Natural killer cell treated with Interleukin-12 subunit alpha and Interleukin-12 subunit beta and Interleukin-15 and Interleukin-18, amount 100 ng/mL, for 72 hours (primary cell): ENCODE data around the gene POLR2L. TPM values are rescaled to one million over a fixed set of nuclear protein-coding genes. Genes with fewer than 3 reads are reported as not detected.
A peak's percentile ranks its signal among the peaks of the same experiment; 100 is the strongest.

Experiments used
- ATAC-seq, 2 donors: fragments of 150-1000 bp; cut with Tn5 transposase in 1 of 2; sonication (Bioruptor Pico), chemical (Tn5 transposase) in 1 of 2; 2 replicates each; pipeline ENCODE4 v1.10.0; 2021
- DNase-seq: peaks from one replicate; pipeline ENCODE4 v3.0.0; 2022; ENCODE audit warnings: low spot score
- H3K27ac Mint-ChIP-seq, 2 donors: 1 replicate in 1 of 2; 2 replicates in 1 of 2; pipeline ENCODE4 v1.8.0; 2022; ENCODE audit warnings: mixed read lengths in 2 of 2, mild to moderate bottlenecking in 1 of 2, moderate library complexity in 1 of 2
- H3K27me3 Mint-ChIP-seq, 2 donors: 1 replicate in 1 of 2; 2 replicates in 1 of 2; pipeline ENCODE4 v1.8.0; 2022; ENCODE audit warnings: mixed read lengths in 2 of 2
- H3K36me3 Mint-ChIP-seq: one replicate; pipeline ENCODE4 v1.8.0; 2022; ENCODE audit warnings: mixed read lengths
- H3K4me1 Mint-ChIP-seq, 2 donors: 1 replicate in 1 of 2; 2 replicates in 1 of 2; pipeline ENCODE4 v1.8.0; 2022; ENCODE audit warnings: low read depth in 2 of 2, mixed read lengths in 2 of 2, mild to moderate bottlenecking in 1 of 2
- H3K4me3 Mint-ChIP-seq: one replicate; pipeline ENCODE4 v1.8.0; 2022; ENCODE audit warnings: mixed read lengths
- H3K9me3 Mint-ChIP-seq: 2 replicates; pipeline ENCODE4 v1.8.0; 2022; ENCODE audit warnings: mixed read lengths
- total RNA-seq, 2 donors: library from RNA; stranded (reverse); gene quantifications; one replicate each; pipeline ENCODE4 v1.2.3, GENCODE V29; 2022

The POLR2L gene
- total RNA-seq, 2 donors from 2014 or later, result 97.4 to 97.8 TPM

DNA sequence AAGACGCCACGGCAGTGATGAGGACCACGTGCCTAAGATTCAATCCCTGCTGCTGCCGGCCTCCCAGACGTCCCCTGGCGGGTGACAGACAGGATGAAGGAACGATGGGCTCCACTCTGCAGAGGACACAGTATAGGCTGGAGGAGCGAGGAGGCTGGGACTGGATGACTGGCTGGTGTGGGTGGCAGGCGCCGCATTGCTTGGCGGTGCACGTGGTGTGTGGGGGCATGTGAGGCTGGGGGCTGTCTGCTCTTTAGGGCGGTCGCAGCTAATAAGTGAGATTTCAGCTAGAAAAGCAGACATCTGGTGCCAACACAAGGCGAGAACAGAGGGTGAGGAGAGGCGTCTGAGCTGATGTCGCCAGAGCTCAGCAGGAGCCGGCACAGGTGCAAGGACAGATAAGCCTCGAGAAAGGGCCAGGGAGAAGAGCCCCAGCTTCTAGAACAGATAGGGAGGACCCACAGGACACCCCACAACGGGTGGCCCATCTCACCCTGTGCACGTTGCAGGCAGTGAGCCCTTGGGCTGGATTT is 33.5 kb upstream of the POLR2L start:
- Mint-ChIP-seq H3K36me3 (no peaks in the 10 kb centered on the region), H3K4me3 (no peak overlapping the region), H3K9me3 (no peaks in the 10 kb centered on the region), H3K27ac (no peak overlapping the region), H3K27me3 (no peaks in the 10 kb centered on the region), H3K4me1 (no peaks in the 10 kb centered on the region)
- ATAC-seq (no peak), DNase-seq (no peak)

DNA sequence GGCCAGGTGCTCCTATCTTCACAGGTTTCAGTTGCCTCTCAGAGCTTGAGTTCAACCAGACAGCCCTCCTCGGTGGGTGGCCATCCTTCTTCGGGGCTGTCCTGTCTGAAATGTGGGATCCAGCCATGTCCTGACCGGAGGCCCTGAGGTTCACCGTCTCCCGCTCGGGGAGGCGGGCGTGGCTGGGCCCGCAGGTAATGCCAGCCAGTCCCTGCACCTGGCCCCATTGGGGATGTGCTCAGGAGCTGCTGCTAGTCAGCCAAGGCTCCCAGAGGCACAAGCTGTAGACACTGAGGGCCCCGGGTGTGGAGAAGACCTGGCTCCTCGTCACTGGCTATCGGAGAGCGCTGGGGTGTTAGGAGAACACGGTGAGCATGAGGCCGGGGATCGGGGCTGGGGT is 32.9 kb upstream of the POLR2L start:
- DNase-seq (no peak), ATAC-seq (no peak)
- Mint-ChIP-seq H3K9me3 (no peaks in the 10 kb centered on the region), H3K4me1 (no peaks in the 10 kb centered on the region), H3K27me3 (no peaks in the 10 kb centered on the region), H3K27ac (no peak overlapping the region), H3K36me3 (no peaks in the 10 kb centered on the region), H3K4me3 (no peak overlapping the region)

DNA sequence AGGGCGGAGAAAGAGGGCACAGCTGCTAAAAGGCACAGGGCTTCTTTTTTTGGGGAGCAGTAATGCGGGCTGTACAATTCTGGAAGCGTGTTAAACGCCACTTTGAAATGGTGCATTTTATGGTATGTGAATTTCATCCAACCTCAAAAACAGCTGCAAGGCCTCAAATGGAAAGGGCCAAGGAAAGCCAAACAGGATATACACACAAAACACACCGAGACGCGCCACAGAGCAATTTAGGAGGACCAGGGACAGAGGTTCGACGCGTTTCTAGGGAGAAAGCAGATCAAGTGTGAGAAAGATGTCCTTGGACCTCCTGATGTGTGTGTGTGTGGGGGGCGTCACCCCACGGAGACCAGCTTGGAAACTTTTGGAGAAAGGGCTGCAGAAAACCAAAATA is 31.4 kb upstream of the POLR2L start:
- Mint-ChIP-seq H3K4me1 (no peaks in the 10 kb centered on the region), H3K4me3 (no peak overlapping the region), H3K9me3 (no peaks in the 10 kb centered on the region), H3K27me3 (no peaks in the 10 kb centered on the region), H3K36me3 (no peaks in the 10 kb centered on the region), H3K27ac (no peak overlapping the region)
- ATAC-seq, result no peak
- DNase-seq, result no peak

DNA sequence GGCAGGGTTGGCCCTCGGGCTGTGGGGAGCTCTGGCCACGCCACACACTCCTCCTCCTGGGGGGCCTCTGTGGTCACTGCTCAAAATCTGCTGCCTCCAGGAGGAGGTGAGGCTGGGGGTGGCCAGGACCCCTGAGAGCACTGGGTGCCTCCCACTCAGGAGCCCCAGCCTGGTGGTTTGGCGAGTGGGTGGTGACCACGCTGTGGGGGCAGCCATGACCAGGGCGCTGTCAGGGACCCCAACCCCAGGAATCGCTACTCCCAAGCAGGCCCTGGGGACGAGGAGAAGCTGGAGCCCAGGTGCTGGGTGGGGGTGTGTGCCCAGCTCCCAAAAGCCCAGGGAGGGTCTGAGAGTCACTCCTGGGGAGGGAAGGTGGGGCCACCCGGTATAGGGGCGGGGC is 30.5 kb upstream of the POLR2L start:
- Mint-ChIP-seq H3K4me3 (no peak overlapping the region), H3K9me3 (no peaks in the 10 kb centered on the region), H3K4me1 (no peaks in the 10 kb centered on the region), H3K27me3 (no peaks in the 10 kb centered on the region), H3K27ac (no peak overlapping the region), H3K36me3 (no peaks in the 10 kb centered on the region)
- ATAC-seq (no peak), DNase-seq (no peak)

DNA sequence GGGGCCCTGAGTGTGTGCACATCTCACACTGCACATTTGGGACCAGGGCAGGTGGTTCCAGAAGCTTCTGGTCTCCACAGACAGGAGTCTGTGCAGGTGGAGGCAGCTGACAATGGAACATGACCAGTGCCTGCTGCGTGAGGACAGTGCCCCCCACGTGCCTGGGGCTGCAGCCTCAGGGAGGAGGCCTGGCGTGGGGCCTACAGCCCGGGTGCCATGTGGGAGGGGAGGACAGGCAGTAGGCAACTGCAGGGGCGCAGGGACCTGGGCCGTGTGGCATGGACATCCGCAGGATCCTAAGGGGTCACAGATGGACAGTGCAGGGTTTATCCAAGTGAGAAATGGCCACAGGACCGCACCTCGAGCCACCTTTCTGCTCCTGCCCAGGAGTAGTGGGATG is 29.1 kb upstream of the POLR2L start:
- Mint-ChIP-seq H3K27ac (no peak overlapping the region), H3K36me3 (no peaks in the 10 kb centered on the region), H3K9me3 (no peaks in the 10 kb centered on the region), H3K4me1 (no peaks in the 10 kb centered on the region), H3K27me3 (no peaks in the 10 kb centered on the region), H3K4me3 (no peak overlapping the region)
- no peak for ATAC-seq
- DNase-seq, result no peak

DNA sequence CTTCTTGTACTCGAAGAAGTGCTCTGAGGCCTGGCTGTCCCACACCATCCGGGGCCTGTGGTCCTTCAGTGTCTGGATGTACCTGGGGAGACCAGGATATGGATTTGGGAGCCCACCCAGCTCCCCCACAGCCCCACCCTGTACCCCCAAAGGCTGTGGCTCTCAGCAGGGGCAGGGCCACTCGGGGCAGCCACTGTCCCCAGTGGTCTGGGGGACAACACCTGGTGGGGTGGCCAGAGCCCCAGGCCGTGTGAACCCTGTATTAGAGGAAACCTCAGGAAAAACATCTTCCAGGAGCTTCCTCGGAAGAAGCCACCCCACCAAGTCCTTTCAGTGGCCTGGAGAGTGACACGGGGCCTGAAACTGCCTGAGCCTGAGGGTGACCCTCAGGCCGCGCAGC is 28.1 kb upstream of the POLR2L start:
- Mint-ChIP-seq H3K4me3 (no peak overlapping the region), H3K36me3 (no peaks in the 10 kb centered on the region), H3K9me3 (no peaks in the 10 kb centered on the region), H3K27ac (no peak overlapping the region), H3K27me3 (no peaks in the 10 kb centered on the region), H3K4me1 (no peaks in the 10 kb centered on the region)
- no peak for DNase-seq
- ATAC-seq, result no peak

DNA sequence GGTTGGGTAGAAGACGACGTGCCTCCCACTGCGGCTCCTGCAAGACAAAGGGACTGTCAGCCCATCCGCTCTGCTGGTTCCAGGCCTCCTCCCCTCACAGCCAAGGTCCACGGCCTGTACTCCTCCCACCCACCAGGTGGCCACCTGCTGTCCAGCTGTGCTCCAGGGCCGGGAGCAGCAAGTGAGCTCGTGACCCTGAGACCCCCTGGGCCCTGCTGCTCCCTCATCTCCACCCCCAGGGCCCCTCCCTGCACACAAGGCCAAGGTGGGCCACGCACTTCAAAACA is 27.7 kb upstream of the POLR2L start:
- DNase-seq, result no peak
- Mint-ChIP-seq H3K4me3 (no peak overlapping the region), H3K27ac (no peak overlapping the region), H3K4me1 (no peaks in the 10 kb centered on the region), H3K9me3 (no peaks in the 10 kb centered on the region), H3K27me3 (no peaks in the 10 kb centered on the region), H3K36me3 (no peaks in the 10 kb centered on the region)
- ATAC-seq, result no peak

DNA sequence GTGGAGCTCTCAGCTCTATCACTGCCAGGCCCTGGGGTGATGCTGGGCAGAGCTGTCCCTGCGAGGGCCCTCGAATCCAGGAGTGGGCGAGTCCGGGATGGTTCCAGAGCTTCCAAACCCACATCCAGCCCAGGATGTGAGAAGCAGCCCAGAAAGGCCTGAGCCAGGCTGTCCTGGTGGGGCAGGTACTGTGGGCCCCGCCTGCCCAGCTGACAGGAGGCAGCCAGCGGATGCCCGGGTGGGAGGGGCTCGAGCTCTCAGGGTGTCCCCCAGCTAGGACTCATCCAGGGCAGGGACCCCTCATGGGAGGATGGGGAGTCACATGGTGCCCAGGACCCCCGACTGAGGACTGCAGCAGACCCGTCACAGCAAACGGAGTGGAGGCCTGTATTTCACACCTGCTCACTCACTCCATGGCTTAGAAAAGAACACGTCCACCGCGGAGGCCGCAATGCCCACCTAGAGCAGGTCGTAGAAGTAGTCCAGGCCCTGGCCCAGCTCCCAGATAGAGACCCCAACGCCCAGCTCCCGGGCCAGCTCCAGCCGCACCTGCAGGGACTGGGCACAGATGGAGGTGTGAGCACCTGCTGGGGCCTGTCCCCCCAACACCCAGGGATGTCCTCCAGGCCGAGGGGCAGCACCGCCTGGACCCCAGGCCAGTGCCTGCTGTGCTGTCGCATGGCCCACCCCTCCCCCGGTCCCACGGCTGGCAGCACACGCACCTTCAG is 27.2 kb upstream of the POLR2L start:
- no peaks in the 10 kb centered on the region for H3K36me3 Mint-ChIP-seq
- ATAC-seq (no peak), DNase-seq (no peak)
- H3K4me3 Mint-ChIP-seq, result no peak overlapping the region
- H3K4me1 Mint-ChIP-seq, result no peaks in the 10 kb centered on the region
- H3K27me3 Mint-ChIP-seq, result no peaks in the 10 kb centered on the region
- no peaks in the 10 kb centered on the region for H3K9me3 Mint-ChIP-seq
- H3K27ac Mint-ChIP-seq, result no peak overlapping the region

DNA sequence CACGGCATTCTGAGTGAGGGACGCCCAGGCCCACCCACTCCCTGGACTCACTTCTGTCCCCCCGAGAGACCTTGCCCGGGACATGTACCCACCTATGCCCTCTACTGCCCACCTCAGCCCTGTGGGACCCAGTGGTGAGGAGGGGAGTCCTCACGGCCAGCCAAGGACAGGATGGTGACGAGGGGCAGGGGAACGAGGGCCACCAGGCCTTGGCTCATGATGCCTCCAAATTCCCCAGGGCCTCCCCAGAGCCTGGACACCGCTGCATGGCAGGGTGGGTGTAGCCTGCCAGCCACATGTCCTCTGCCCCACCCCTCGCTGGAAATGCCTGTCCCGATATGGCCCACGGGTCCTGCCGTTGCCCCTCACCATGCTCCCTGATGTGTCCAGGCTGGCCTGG is 26.5 kb upstream of the POLR2L start:
- DNase-seq (no peak), ATAC-seq (no peak)
- Mint-ChIP-seq H3K36me3 (no peaks in the 10 kb centered on the region), H3K4me1 (no peaks in the 10 kb centered on the region), H3K27me3 (no peaks in the 10 kb centered on the region), H3K27ac (no peak overlapping the region), H3K9me3 (no peaks in the 10 kb centered on the region), H3K4me3 (no peak overlapping the region)

DNA sequence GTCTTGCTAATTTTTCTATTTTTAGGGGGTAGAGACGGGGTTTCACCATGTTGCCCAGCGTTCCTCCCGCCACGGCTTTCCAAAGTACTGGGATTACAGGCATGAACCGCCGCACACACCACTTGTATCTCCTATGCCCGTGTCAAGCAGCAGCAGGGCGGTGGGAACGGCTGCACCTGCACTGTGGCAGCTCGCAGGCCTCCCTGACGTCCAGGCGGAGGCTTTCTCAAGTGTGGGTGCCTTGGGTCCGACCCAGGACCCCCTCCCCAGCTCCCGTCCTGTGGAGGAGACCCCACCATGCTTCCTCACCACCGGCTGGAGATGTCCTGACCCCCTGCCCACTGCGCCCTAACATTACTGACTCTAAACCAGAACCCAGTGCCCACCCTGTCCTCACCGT is 26.1 kb upstream of the POLR2L start:
- no peak overlapping the region for H3K4me3 Mint-ChIP-seq
- H3K9me3 Mint-ChIP-seq, result no peaks in the 10 kb centered on the region
- ATAC-seq, result no peak
- H3K36me3 Mint-ChIP-seq, result no peaks in the 10 kb centered on the region
- no peak overlapping the region for H3K27ac Mint-ChIP-seq
- no peaks in the 10 kb centered on the region for H3K27me3 Mint-ChIP-seq
- no peaks in the 10 kb centered on the region for H3K4me1 Mint-ChIP-seq
- no peak for DNase-seq

DNA sequence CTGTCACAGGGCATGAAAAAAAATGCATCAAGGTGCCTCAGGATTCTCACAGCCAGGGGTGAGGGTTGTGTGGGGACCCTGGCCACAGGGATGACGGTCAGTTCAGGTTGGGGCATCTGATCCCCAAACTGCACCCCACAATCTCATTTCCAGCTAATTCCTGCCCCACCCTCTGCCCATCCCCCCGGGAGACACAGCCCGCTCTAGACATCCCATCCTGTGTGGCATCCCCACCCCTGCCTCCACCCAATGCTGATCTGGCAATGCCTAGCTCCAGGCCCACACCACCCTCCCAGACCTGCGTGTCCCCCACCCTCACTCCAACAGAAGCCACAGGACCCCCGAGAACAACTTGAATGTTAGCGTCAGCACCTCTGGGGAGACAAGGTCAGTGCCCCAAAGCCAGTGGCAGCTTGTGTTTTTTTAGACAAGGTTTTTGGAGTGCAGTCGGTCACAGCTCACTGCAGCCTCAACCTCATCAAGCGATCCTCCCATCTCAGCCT is 25.6 kb upstream of the POLR2L start:
- Mint-ChIP-seq H3K36me3 (no peaks in the 10 kb centered on the region), H3K4me3 (no peak overlapping the region), H3K9me3 (no peaks in the 10 kb centered on the region), H3K27ac (no peak overlapping the region), H3K4me1 (no peaks in the 10 kb centered on the region), H3K27me3 (no peaks in the 10 kb centered on the region)
- no peak for ATAC-seq
- DNase-seq, result no peak

DNA sequence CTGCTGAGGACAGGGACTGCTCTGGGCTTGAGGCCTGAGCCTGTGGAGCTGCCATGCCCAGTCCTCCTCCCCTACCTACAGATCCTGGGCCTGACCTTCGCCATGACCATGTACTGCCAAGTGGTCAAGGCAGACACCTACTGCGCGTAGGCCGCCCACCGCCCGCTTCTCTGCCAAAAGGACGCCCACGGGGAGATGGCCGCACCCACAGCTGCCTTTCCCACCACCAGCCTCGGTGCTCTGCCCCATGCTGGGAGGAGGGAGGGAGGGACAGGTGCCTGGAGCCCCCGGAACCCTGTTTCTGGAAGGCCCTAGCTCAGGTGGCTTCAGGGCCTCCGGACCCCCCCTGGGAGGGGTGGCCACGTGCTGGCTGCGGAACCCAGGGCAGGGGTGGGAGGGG is 24.2 kb upstream of the POLR2L start:
- H3K4me3 Mint-ChIP-seq, result no peak overlapping the region
- no peaks in the 10 kb centered on the region for H3K36me3 Mint-ChIP-seq
- DNase-seq (no peak), ATAC-seq (no peak)
- H3K4me1 Mint-ChIP-seq, result no peaks in the 10 kb centered on the region
- H3K27ac Mint-ChIP-seq, result no peak overlapping the region
- no peaks in the 10 kb centered on the region for H3K27me3 Mint-ChIP-seq
- no peaks in the 10 kb centered on the region for H3K9me3 Mint-ChIP-seq

DNA sequence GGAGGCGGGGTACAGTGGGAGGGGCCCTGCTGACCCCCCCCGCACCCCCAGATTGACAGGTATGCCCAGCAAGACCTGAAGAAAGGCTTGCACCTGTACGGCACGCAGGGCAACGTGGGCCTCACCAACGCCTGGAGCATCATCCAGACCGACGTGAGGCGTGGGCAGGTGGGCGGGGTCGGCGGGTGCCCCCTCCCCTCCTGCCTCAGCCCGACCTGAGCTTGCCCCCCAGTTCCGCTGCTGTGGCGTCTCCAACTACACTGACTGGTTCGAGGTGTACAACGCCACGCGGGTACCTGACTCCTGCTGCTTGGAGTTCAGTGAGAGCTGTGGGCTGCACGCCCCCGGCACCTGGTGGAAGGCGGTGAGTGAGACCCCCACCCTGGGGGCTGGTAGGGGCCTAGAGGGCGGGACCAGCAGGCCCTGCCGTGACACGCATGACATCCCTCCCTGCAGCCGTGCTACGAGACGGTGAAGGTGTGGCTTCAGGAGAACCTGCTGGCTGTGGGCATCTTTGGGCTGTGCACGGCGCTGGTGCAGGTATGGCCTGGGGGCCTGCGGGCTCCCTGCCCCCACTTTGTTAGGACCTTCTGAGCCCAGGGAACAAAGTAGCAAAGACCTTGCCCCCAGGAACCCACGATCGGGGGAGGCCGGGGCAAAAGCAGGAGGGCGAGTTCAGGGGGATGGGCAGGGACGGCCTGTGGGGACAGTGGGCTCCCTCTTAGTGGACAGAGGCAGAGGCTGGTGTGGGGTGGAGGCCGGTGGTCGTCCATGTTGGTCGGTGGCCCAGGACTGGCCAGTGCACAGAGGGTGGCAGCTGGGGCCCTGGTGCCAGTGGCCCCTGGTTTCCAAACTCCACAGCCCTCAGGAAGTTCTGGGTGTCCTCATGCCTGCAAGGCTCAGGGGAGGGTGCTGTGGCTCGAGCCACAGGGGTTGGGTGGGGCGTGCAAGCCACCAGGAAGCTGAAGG is 23.4 kb upstream of the POLR2L start:
- no peaks in the 10 kb centered on the region for H3K36me3 Mint-ChIP-seq
- no peaks in the 10 kb centered on the region for H3K9me3 Mint-ChIP-seq
- ATAC-seq (peak in 1 of 2 donors; percentile 22), DNase-seq (no peak)
- H3K27me3 Mint-ChIP-seq, result no peaks in the 10 kb centered on the region
- no peaks in the 10 kb centered on the region for H3K4me1 Mint-ChIP-seq
- H3K27ac Mint-ChIP-seq, result no peak overlapping the region
- H3K4me3 Mint-ChIP-seq, result no peak overlapping the region

DNA sequence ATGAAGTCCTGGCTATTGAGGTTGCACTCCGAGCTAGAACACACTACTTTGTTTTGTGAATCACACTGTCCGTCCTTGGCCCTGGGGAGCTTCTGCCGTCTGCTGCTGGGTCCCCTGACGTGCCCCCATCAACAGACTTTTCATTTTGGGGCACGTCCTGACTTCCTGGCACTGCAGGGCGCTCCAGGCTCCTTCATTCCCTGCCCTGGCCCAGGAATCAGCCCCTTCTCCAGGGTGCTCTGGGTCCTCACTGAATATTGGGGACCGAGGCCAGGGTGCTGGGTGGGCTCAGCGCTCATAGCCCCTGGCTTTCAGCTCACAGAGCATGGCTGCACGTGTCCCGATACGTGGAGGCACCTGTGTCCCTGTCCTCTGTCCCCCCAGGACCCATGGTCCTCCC is 22.6 kb upstream of the POLR2L start:
- H3K4me3 Mint-ChIP-seq, result no peak overlapping the region
- no peaks in the 10 kb centered on the region for H3K36me3 Mint-ChIP-seq
- ATAC-seq (no peak), DNase-seq (no peak)
- H3K4me1 Mint-ChIP-seq, result no peaks in the 10 kb centered on the region
- no peaks in the 10 kb centered on the region for H3K9me3 Mint-ChIP-seq
- H3K27me3 Mint-ChIP-seq, result no peaks in the 10 kb centered on the region
- H3K27ac Mint-ChIP-seq, result no peak overlapping the region
